Mesenchymal stem cell (in vitro differentiated cells and primary cell): ENCODE results near the gene ROPN1.

Experiments
- DNase-seq: peaks from one replicate; pipeline ENCODE4 v3.0.0-alpha.2; 2013
- H2AFZ ChIP-seq: one replicate; pipeline ENCODE4 v1.6.1; 2013; ENCODE audit warnings: low read depth, mild to moderate bottlenecking, control low read depth, inconsistent platforms, low read length, moderate library complexity
- H2AK5ac ChIP-seq: 2 replicates; pipeline ENCODE4 v1.6.1; 2013; ENCODE audit warnings: low read length, moderate library complexity, mild to moderate bottlenecking, inconsistent platforms; ENCODE audit not compliant: severe bottlenecking
- H2BK120ac ChIP-seq: one replicate; pipeline ENCODE4 v1.6.1; 2013; ENCODE audit warnings: low read depth, mild to moderate bottlenecking, inconsistent platforms, low read length, moderate library complexity
- H2BK12ac ChIP-seq, 2 experiments: one replicate each; pipeline ENCODE4 v1.6.1; 2013; ENCODE audit warnings: inconsistent platforms in 2 of 2, low read length in 2 of 2, mild to moderate bottlenecking in 2 of 2, moderate library complexity in 2 of 2, control low read depth in 1 of 2
- H2BK15ac ChIP-seq: one replicate; pipeline ENCODE4 v1.6.1; 2013; ENCODE audit warnings: mild to moderate bottlenecking, low read depth, inconsistent platforms; ENCODE audit not compliant: poor library complexity, severe bottlenecking
- H2BK5ac ChIP-seq: 2 replicates; pipeline ENCODE4 v1.6.1; 2013; ENCODE audit warnings: low read depth, mild to moderate bottlenecking, low read length, control low read depth, inconsistent platforms; ENCODE audit not compliant: poor library complexity, severe bottlenecking
- H3K14ac ChIP-seq, 2 experiments: one replicate each; pipeline ENCODE4 v1.6.1; 2013; ENCODE audit warnings: inconsistent platforms in 2 of 2, low read length in 2 of 2, control low read depth in 1 of 2, mild to moderate bottlenecking in 1 of 2, moderate library complexity in 1 of 2
- H3K18ac ChIP-seq, 2 experiments: one replicate each; pipeline ENCODE4 v1.6.1; 2013; ENCODE audit warnings: inconsistent platforms in 2 of 2, low read length in 2 of 2, control low read depth in 1 of 2, low read depth in 1 of 2, mild to moderate bottlenecking in 1 of 2
- H3K23ac ChIP-seq, 2 experiments: one replicate each; pipeline ENCODE4 v1.6.1; 2013; ENCODE audit warnings: inconsistent platforms in 2 of 2, low read length in 2 of 2, mild to moderate bottlenecking in 2 of 2, moderate library complexity in 2 of 2, control low read depth in 1 of 2
- H3K27ac ChIP-seq: 2 replicates; pipeline ENCODE4 v1.5.1; 2013; ENCODE audit warnings: mild to moderate bottlenecking, moderate library complexity, low read length, control low read depth, inconsistent platforms; ENCODE audit not compliant: poor library complexity, severe bottlenecking
- H3K27me3 ChIP-seq, 2 experiments: 2 replicates each; pipeline versions ENCODE4 v1.6.1 to v1.7.0; 2013; ENCODE audit warnings: low read length in 2 of 2, mild to moderate bottlenecking in 2 of 2, moderate library complexity in 2 of 2, control low read depth in 1 of 2, inconsistent platforms in 1 of 2; ENCODE audit not compliant: control insufficient read depth in 1 of 2, insufficient read depth in 1 of 2
- H3K36me3 ChIP-seq, 2 experiments: 2 replicates each; pipeline versions ENCODE4 v1.6.1 to v1.7.0; 2013; ENCODE audit warnings: low read length in 2 of 2, control low read depth in 1 of 2, inconsistent platforms in 1 of 2, low read depth in 1 of 2, mild to moderate bottlenecking in 1 of 2; ENCODE audit not compliant: insufficient read depth in 2 of 2, control insufficient read depth in 1 of 2
- H3K4ac ChIP-seq, 2 experiments: one replicate each; pipeline ENCODE4 v1.6.1; 2013; ENCODE audit warnings: inconsistent platforms in 2 of 2, low read length in 2 of 2, mild to moderate bottlenecking in 2 of 2, moderate library complexity in 2 of 2, control low read depth in 1 of 2, low read depth in 1 of 2
- H3K4me1 ChIP-seq: 2 replicates; pipeline ENCODE4 v1.6.1; 2013; ENCODE audit warnings: low read depth, low read length, control low read depth; ENCODE audit not compliant: control insufficient read depth, insufficient read depth
- H3K4me2 ChIP-seq: 2 replicates; pipeline ENCODE4 v1.6.1; 2013; ENCODE audit warnings: low read length, mild to moderate bottlenecking, inconsistent platforms; ENCODE audit not compliant: poor library complexity, severe bottlenecking
- H3K4me3 ChIP-seq, 2 experiments: 2 replicates each; pipeline versions ENCODE4 v1.5.1 to v1.7.0; 2013; ENCODE audit warnings: low read length in 2 of 2, mild to moderate bottlenecking in 2 of 2, control low read depth in 1 of 2, low read depth in 1 of 2; ENCODE audit not compliant: insufficient read depth in 1 of 2
- H3K79me1 ChIP-seq: replicated peaks from 2 replicates; pipeline ENCODE4 v1.6.1; 2013; ENCODE audit warnings: mild to moderate bottlenecking, control low read depth, low read length, inconsistent platforms; ENCODE audit not compliant: poor library complexity, severe bottlenecking
- H3K9ac ChIP-seq: 2 replicates; pipeline ENCODE4 v1.7.0; 2013; ENCODE audit warnings: mild to moderate bottlenecking, low read length, moderate library complexity
- H3K9me3 ChIP-seq: 2 replicates; pipeline ENCODE4 v1.7.0; 2013; ENCODE audit warnings: mild to moderate bottlenecking, low read length; ENCODE audit not compliant: control insufficient read depth
- H4K8ac ChIP-seq: one replicate; pipeline ENCODE4 v1.6.1; 2013; ENCODE audit warnings: inconsistent platforms, mild to moderate bottlenecking, low read length, moderate library complexity
- H4K91ac ChIP-seq: one replicate; pipeline ENCODE4 v1.6.1; 2013; ENCODE audit warnings: mild to moderate bottlenecking, low read length, inconsistent platforms
- WGBS: methylation state at CpG from one replicate; pipeline ENCODE4 v1.1.7; 2013; ENCODE audit warnings: mixed read lengths; 5-methylcytosine and 5-hydroxymethylcytosine counted together

The ROPN1 gene

DNA sequence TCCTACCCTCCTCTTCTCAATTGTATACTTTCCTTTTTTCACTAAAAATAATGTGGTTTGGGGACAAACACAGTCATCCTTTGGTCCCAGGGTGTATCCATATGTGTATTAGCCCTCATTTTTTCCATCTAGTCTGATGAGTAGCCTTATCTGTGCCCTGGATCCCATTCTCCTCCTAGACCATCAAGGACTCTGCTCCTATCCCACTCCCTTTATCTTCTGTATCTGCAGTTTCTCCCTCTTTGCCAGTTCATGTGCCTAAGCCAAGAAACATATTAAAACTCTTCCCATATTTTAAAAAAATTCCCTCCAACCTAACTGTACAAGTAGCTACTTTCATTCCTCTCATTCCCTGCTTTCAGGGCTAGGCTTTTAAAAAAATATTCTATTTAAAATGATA is 56.1 kb downstream of the ROPN1 start:
- H2BK5ac ChIP-seq, result no peak overlapping the region
- no peak for DNase-seq

GRCh38 chr3:123934250-123934649 is 57.7 kb downstream of the ROPN1 start:
- Histone ChIP-seq H3K14ac (no peak overlapping the region), H3K18ac (no peak overlapping the region), H2AK5ac (no peak overlapping the region), H2AFZ (no peak overlapping the region), H3K9ac (no peak overlapping the region), H3K23ac (no peak overlapping the region), H3K79me1 (peaks cover 4% of the 10 kb centered on the region), H2BK15ac (no peak overlapping the region), H3K36me3 (peaks cover 6 to 33% of the 10 kb centered on the region in 2 experiments), H3K4me3 (no peak overlapping the region), H4K8ac (no peak overlapping the region), H2BK120ac (no peak overlapping the region), H3K27me3 (no peaks in the 10 kb centered on the region), H4K91ac (no peak overlapping the region), H2BK5ac (no peak overlapping the region), H3K4me1 (no peaks in the 10 kb centered on the region), H3K9me3 (no peaks in the 10 kb centered on the region), H3K4me2 (no peak overlapping the region), H3K4ac (no peak overlapping the region), H2BK12ac (no peak overlapping the region), H3K27ac (no peak overlapping the region)
- no peak for DNase-seq
- 100% methylated on average over 1 of the region's 2 CpGs for WGBS

More for the DNA sequence above, 56.1 kb downstream of the ROPN1 start:
- no peak overlapping the region for H3K9ac ChIP-seq
- no peaks in the 10 kb centered on the region for H3K4me1 ChIP-seq
- no peak overlapping the region for H4K91ac ChIP-seq
- H3K14ac ChIP-seq, result no peak overlapping the region
- no peak overlapping the region for H2BK12ac ChIP-seq
- H3K27me3 ChIP-seq, result no peaks in the 10 kb centered on the region
- H3K79me1 ChIP-seq, result peaks cover 4% of the 10 kb centered on the region
- no peak overlapping the region for H2BK120ac ChIP-seq
- H2BK15ac ChIP-seq, result no peak overlapping the region
- H3K27ac ChIP-seq, result no peak overlapping the region
- no peak overlapping the region for H2AK5ac ChIP-seq
- H3K4me3 ChIP-seq, result no peak overlapping the region
- H3K36me3 ChIP-seq, result peaks cover 4 to 22% of the 10 kb centered on the region in 2 experiments
- no peak overlapping the region for H3K23ac ChIP-seq
- H3K18ac ChIP-seq, result no peak overlapping the region
- H3K4me2 ChIP-seq, result no peak overlapping the region
- H3K4ac ChIP-seq, result no peak overlapping the region
- no peak overlapping the region for H4K8ac ChIP-seq
- no peaks in the 10 kb centered on the region for H3K9me3 ChIP-seq
- H2AFZ ChIP-seq, result no peak overlapping the region

DNA sequence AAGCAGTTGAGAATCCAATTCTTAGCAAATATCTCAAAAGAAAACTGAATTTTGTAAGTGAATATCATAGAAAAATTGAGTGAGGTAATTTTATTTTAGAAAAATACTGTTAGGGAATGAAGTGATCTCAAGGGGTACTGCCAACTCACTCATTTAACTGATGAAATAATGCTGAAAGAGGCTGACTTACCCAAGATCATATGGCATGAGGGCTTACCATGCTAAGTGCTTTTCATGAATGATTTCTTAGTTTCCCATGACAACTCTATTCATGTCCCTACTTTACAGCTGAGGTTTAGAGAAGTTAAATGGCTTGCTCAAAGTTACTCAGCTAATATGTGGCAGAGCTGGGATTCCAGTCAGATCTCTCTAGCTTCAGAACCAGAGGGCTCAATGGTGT is 61.5 kb downstream of the ROPN1 start:
- no peak overlapping the region for H2AFZ ChIP-seq

GRCh38 chr3:123929325-123929724 is 62.6 kb downstream of the ROPN1 start:
- Histone ChIP-seq H3K9ac (no peak overlapping the region), H3K27ac (no peak overlapping the region)
- WGBS, result 100% methylated on average over 4 of the region's 9 CpGs

More for the DNA sequence above, 61.5 kb downstream of the ROPN1 start:
- peaks cover 12 to 51% of the 10 kb centered on the region in 2 experiments for H3K36me3 ChIP-seq
- H3K9me3 ChIP-seq, result no peaks in the 10 kb centered on the region
- no peak overlapping the region for H2AK5ac ChIP-seq
- DNase-seq, result no peak
- H3K4me1 ChIP-seq, result no peaks in the 10 kb centered on the region
- H3K4ac ChIP-seq, result no peak overlapping the region
- no peak overlapping the region for H3K27ac ChIP-seq
- H3K79me1 ChIP-seq, result peaks cover 1% of the 10 kb centered on the region
- H3K14ac ChIP-seq, result no peak overlapping the region
- H2BK15ac ChIP-seq, result no peak overlapping the region
- H4K91ac ChIP-seq, result no peak overlapping the region
- H2BK5ac ChIP-seq, result no peak overlapping the region
- no peak overlapping the region for H3K18ac ChIP-seq
- no peak overlapping the region for H3K4me2 ChIP-seq
- H3K9ac ChIP-seq, result no peak overlapping the region
- H2BK120ac ChIP-seq, result no peak overlapping the region
- no peaks in the 10 kb centered on the region for H3K27me3 ChIP-seq
- H3K23ac ChIP-seq, result no peak overlapping the region
- H3K4me3 ChIP-seq, result no peak overlapping the region
- H2BK12ac ChIP-seq, result no peak overlapping the region
- no peak overlapping the region for H4K8ac ChIP-seq

More at GRCh38 chr3:123929325-123929724, 62.6 kb downstream of the ROPN1 start:
- H3K4me2 ChIP-seq, result no peak overlapping the region
- H2AK5ac ChIP-seq, result no peak overlapping the region
- no peak overlapping the region for H3K18ac ChIP-seq
- H3K9me3 ChIP-seq, result peaks cover under 1% of the 10 kb centered on the region
- peaks cover 15 to 61% of the 10 kb centered on the region in 2 experiments for H3K36me3 ChIP-seq
- H3K23ac ChIP-seq, result no peak overlapping the region
- no peak overlapping the region for H3K4ac ChIP-seq
- no peak overlapping the region for H2BK15ac ChIP-seq
- H2AFZ ChIP-seq, result no peak overlapping the region
- H4K91ac ChIP-seq, result no peak overlapping the region
- H3K79me1 ChIP-seq, result peaks cover 1% of the 10 kb centered on the region
- no peak overlapping the region for H2BK12ac ChIP-seq
- DNase-seq, result no peak
- no peak overlapping the region for H3K4me3 ChIP-seq
- H4K8ac ChIP-seq, result no peak overlapping the region
- no peak overlapping the region for H3K14ac ChIP-seq
- H2BK5ac ChIP-seq, result no peak overlapping the region
- no peaks in the 10 kb centered on the region for H3K27me3 ChIP-seq
- H3K4me1 ChIP-seq, result no peaks in the 10 kb centered on the region
- H2BK120ac ChIP-seq, result no peak overlapping the region
